Nephron (organoid): ENCODE results near the gene SRPK3.

ENCODE experiments used
- H3K27ac Mint-ChIP-seq, 3 experiments: 2 replicates each; pipeline ENCODE4 v1.8.0; 2020; ENCODE audit warnings: mixed read lengths in 3 of 3, mild to moderate bottlenecking in 2 of 3, moderate library complexity in 1 of 3
- H3K27me3 Mint-ChIP-seq: 2 replicates; pipeline ENCODE4 v1.8.0; 2021; ENCODE audit warnings: low read depth, mild to moderate bottlenecking, moderate library complexity, mixed read lengths
- H3K36me3 Mint-ChIP-seq: 2 replicates; pipeline ENCODE4 v1.8.0; 2020; ENCODE audit warnings: low read depth, mixed read lengths
- H3K4me1 Mint-ChIP-seq: 2 replicates; pipeline ENCODE4 v1.8.0; 2020; ENCODE audit warnings: mixed read lengths
- H3K4me3 Mint-ChIP-seq, 3 experiments: 2 replicates each; pipeline ENCODE4 v1.8.0; 2020; ENCODE audit warnings: mild to moderate bottlenecking in 3 of 3, mixed read lengths in 3 of 3, moderate library complexity in 2 of 3
- H3K9me3 Mint-ChIP-seq: 2 replicates; pipeline ENCODE4 v1.8.0; 2020; ENCODE audit warnings: mixed read lengths
- TF ChIP-seq, protein P1 (sequence below), 3 experiments: fragments of 200-600 bp; sonication (generic); IDR thresholded peaks; one replicate each; pipeline ENCODE4 v1.5.0; 2021; ENCODE audit warnings: antibody characterized with exemption in 3 of 3; ENCODE audit not compliant: unreplicated experiment in 3 of 3

The SRPK3 gene

DNA sequence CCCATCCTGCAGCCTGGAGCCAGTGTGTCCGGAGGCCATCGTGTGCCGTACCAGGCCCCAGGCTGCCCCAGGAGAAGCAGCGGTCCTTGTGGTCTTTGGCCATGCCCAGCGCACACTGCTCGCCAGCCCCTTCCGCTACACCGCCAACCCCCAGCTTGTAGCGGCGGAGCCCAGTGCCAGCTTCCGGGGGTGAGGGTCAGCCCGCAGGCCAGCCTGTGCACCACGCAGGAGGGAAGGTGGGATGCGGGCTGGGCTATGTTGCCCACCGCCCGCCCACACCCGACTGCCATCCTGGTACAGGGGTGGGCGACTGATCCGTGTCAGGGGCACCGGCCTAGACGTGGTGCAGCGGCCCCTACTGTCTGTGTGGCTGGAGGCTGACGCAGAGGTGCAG lies 7.6 kb upstream of the SRPK3 start:
- no peak overlapping the region for H3K27ac Mint-ChIP-seq

DNA sequence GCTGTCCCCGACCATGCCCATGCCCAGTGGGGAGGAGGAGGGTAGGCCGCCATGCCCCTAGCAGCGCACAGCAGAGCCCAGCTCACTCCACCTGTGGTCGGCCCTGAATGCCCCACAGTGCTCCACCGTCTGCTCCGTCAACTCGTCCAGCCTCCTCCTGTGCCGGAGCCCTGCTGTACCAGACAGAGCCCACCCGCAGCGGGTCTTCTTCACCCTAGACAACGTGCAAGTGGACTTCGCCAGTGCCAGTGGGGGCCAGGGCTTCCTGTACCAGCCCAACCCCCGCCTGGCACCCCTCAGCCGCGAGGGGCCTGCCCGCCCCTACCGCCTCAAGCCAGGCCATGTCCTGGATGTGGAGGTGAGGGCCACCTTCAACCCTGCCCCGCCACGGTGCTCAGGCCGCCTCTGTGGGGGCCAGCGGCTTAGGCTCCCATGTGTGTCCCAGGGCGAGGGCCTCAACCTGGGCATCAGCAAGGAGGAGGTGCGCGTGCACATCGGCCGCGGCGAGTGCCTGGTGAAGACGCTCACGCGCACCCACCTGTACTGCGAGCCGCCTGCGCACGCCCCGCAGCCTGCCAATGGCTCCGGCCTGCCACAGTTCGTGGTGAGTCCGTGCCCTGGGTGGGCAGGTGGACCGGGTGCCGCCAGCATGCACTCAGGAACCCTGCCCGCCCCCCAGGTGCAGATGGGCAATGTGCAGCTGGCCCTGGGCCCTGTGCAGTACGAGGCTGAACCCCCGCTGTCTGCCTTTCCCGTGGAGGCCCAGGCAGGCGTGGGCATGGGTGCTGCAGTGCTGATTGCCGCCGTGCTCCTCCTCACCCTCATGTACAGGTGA lies 6.9 kb upstream of the SRPK3 start:
- H3K9me3 Mint-ChIP-seq: no peaks in the 10 kb centered on the region
- H3K4me3 Mint-ChIP-seq: no peak overlapping the region
- no peaks in the 10 kb centered on the region for H3K4me1 Mint-ChIP-seq
- no peaks in the 10 kb centered on the region for H3K36me3 Mint-ChIP-seq
- TF ChIP-seq, protein P1, sequence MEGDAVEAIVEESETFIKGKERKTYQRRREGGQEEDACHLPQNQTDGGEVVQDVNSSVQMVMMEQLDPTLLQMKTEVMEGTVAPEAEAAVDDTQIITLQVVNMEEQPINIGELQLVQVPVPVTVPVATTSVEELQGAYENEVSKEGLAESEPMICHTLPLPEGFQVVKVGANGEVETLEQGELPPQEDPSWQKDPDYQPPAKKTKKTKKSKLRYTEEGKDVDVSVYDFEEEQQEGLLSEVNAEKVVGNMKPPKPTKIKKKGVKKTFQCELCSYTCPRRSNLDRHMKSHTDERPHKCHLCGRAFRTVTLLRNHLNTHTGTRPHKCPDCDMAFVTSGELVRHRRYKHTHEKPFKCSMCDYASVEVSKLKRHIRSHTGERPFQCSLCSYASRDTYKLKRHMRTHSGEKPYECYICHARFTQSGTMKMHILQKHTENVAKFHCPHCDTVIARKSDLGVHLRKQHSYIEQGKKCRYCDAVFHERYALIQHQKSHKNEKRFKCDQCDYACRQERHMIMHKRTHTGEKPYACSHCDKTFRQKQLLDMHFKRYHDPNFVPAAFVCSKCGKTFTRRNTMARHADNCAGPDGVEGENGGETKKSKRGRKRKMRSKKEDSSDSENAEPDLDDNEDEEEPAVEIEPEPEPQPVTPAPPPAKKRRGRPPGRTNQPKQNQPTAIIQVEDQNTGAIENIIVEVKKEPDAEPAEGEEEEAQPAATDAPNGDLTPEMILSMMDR (IDR thresholded peaks at IDR 0.05; ENCODE audit: unreplicated experiment in 3 of 3): no peak
- H3K27me3 Mint-ChIP-seq: no peaks in the 10 kb centered on the region
- no peak overlapping the region for H3K27ac Mint-ChIP-seq

More for the DNA sequence above, 7.6 kb upstream of the SRPK3 start:
- Mint-ChIP-seq H3K4me3 (no peak overlapping the region), H3K36me3 (no peaks in the 10 kb centered on the region), H3K9me3 (no peaks in the 10 kb centered on the region), H3K4me1 (no peaks in the 10 kb centered on the region), H3K27me3 (no peaks in the 10 kb centered on the region)
- TF ChIP-seq, protein P1 (IDR thresholded peaks at IDR 0.05; ENCODE audit: unreplicated experiment in 3 of 3): no peak

DNA sequence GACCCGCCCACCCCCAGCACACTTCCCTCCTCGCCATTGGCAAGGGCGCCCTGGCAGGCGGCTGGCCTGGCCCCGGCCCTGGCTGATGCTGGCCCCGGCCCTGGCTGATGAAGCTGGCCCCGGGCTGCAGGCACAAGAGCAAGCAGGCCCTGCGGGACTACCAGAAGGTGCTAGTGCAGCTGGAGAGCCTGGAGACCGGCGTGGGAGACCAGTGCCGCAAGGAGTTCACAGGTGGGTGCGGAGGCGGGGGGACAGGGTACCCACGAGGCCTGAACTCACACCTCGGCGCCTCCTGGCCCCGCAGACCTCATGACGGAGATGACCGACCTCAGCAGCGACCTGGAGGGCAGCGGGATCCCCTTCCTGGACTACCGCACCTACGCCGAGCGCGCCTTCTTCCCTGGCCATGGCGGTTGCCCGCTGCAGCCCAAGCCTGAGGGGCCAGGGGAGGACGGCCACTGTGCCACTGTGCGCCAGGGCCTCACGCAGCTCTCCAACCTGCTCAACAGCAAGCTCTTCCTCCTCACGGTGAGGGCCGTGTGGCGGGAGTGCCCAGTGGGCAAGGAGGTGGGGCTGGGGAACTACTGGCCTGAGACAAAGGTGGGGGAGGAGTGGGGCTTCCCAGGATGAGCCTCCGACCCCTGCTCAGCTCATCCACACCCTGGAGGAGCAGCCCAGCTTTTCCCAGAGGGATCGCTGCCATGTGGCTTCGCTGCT lies 6.1 kb upstream of the SRPK3 start:
- H3K27ac Mint-ChIP-seq: no peak overlapping the region
- peaks cover 2% of the 10 kb centered on the region for H3K27me3 Mint-ChIP-seq
- H3K36me3 Mint-ChIP-seq: no peaks in the 10 kb centered on the region
- TF ChIP-seq, protein P1 (IDR thresholded peaks at IDR 0.05; ENCODE audit: unreplicated experiment in 3 of 3): no peak
- H3K4me3 Mint-ChIP-seq: no peak overlapping the region
- H3K4me1 Mint-ChIP-seq: peaks cover 2% of the 10 kb centered on the region
- H3K9me3 Mint-ChIP-seq: peaks cover under 1% of the 10 kb centered on the region

GRCh38 chrX:153775293-153776119 lies 5.3 kb upstream of the SRPK3 start:
- Mint-ChIP-seq H3K4me3 (no peak overlapping the region), H3K36me3 (no peaks in the 10 kb centered on the region), H3K9me3 (peaks cover 5% of the 10 kb centered on the region), H3K27ac (no peak overlapping the region), H3K4me1 (peaks cover 9% of the 10 kb centered on the region), H3K27me3 (peaks cover 5% of the 10 kb centered on the region)
- TF ChIP-seq, protein P1 (IDR thresholded peaks at IDR 0.05; ENCODE audit: unreplicated experiment in 3 of 3): no peak

DNA sequence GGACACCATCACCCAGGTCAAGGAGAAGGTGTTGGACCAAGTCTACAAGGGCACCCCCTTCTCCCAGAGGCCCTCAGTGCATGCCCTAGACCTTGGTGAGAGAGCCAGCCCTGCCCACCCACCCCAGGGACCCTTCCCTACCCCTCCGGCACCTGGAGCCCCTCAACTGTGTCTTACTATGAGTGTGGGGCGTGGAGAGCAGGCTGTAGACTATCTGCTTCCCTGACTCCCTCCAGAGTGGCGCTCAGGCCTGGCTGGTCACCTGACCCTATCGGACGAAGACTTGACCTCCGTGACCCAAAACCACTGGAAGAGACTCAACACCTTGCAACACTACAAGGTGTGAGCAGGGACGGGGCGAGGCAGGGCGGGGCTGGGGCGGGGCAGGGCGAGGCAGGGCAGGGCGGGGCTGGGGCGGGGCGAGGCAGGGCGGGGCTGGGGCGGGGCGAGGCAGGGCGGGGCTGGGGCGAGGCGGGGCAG lies 4.7 kb upstream of the SRPK3 start:
- Mint-ChIP-seq H3K4me1 (peaks cover 9% of the 10 kb centered on the region), H3K9me3 (peaks cover 5% of the 10 kb centered on the region), H3K4me3 (no peak overlapping the region), H3K27ac (no peak overlapping the region), H3K27me3 (peaks cover 5% of the 10 kb centered on the region), H3K36me3 (no peaks in the 10 kb centered on the region)
- TF ChIP-seq, protein P1 (IDR thresholded peaks at IDR 0.05; ENCODE audit: unreplicated experiment in 3 of 3): no peak
